GM23338 (cell line): ENCODE data around the gene ASB5. TPM values are rescaled to one million over a fixed set of nuclear protein-coding genes. Genes with fewer than 3 reads are reported as not detected.

ENCODE experiments used
- ATAC-seq: fragments of 200-7000 bp; cut with Tn5 transposase; 3 replicates; pipeline ENCODE4 v1.9.1; 2020
- DNase-seq: peaks from one replicate; pipeline ENCODE4 v3.0.0-alpha.2; 2015; ENCODE audit warnings: low spot score
- H2AFZ ChIP-seq: fragments of 200-600 bp; sonication (generic); 2 replicates; pipeline ENCODE4 v1.8.0; 2016; ENCODE audit warnings: antibody characterized with exemption, mild to moderate bottlenecking, moderate library complexity
- H3F3A ChIP-seq: fragments of 200-600 bp; sonication (generic); replicated peaks from 2 replicates; pipeline ENCODE4 v1.8.0; 2017; ENCODE audit warnings: antibody characterized with exemption, mixed run types, low read depth
- H3K27ac ChIP-seq: fragments of 200-600 bp; sonication (generic); 2 replicates; pipeline ENCODE4 v1.6.1; 2016; ENCODE audit warnings: low read depth
- H3K27me3 ChIP-seq: fragments of 200-600 bp; sonication (generic); 2 replicates; pipeline ENCODE4 v1.8.0; 2016; ENCODE audit warnings: mild to moderate bottlenecking, mixed run types, moderate library complexity; ENCODE audit not compliant: insufficient read depth
- H3K36me3 ChIP-seq: fragments of 200-600 bp; sonication (generic); 2 replicates; pipeline ENCODE4 v1.8.0; 2016; ENCODE audit warnings: mild to moderate bottlenecking; ENCODE audit not compliant: insufficient read depth
- H3K4me1 ChIP-seq: fragments of 200-600 bp; sonication (generic); 2 replicates; pipeline ENCODE4 v1.8.0; 2016; ENCODE audit warnings: mild to moderate bottlenecking, moderate library complexity; ENCODE audit not compliant: insufficient read depth
- H3K4me2 ChIP-seq: fragments of 200-600 bp; sonication (generic); 2 replicates; pipeline ENCODE4 v1.7.1; 2017; ENCODE audit warnings: mixed run types
- H3K4me3 ChIP-seq: fragments of 200-600 bp; sonication (generic); 2 replicates; pipeline ENCODE4 v1.6.1; 2016; ENCODE audit warnings: mixed run types
- H3K79me2 ChIP-seq: fragments of 200-600 bp; sonication (generic); replicated peaks from 2 replicates; pipeline ENCODE4 v1.8.0; 2017; ENCODE audit warnings: mild to moderate bottlenecking; ENCODE audit not compliant: insufficient read depth
- H3K9me2 ChIP-seq: fragments of 200-600 bp; sonication (generic); 2 replicates; pipeline ENCODE4 v1.8.0; 2017; ENCODE audit not compliant: insufficient read depth
- H4K20me1 ChIP-seq: fragments of 200-600 bp; sonication (generic); replicated peaks from 2 replicates; pipeline ENCODE4 v1.8.0; 2017; ENCODE audit warnings: mild to moderate bottlenecking; ENCODE audit not compliant: insufficient read depth
- H3K27ac Mint-ChIP-seq: 2 replicates; pipeline ENCODE4 v1.8.0; 2020; ENCODE audit warnings: inconsistent platforms, mild to moderate bottlenecking, moderate library complexity, mixed read lengths
- H3K27me3 Mint-ChIP-seq: 3 replicates; pipeline ENCODE4 v1.8.0; 2022; ENCODE audit warnings: low read depth, mild to moderate bottlenecking, moderate library complexity, mixed read lengths, inconsistent platforms; ENCODE audit not compliant: insufficient read depth, poor library complexity
- H3K36me3 Mint-ChIP-seq: 3 replicates; pipeline ENCODE4 v1.8.0; 2021; ENCODE audit warnings: low read depth, mild to moderate bottlenecking, inconsistent platforms, moderate library complexity, mixed read lengths
- H3K4me1 Mint-ChIP-seq: 3 replicates; pipeline ENCODE4 v1.8.0; 2020; ENCODE audit warnings: mild to moderate bottlenecking, inconsistent platforms, mixed read lengths
- H3K4me3 Mint-ChIP-seq: 3 replicates; pipeline ENCODE4 v1.8.0; 2021; ENCODE audit warnings: moderate library complexity, mild to moderate bottlenecking, inconsistent platforms, mixed read lengths
- H3K9me3 Mint-ChIP-seq: 3 replicates; pipeline ENCODE4 v1.8.0; 2020; ENCODE audit warnings: moderate library complexity, mild to moderate bottlenecking, inconsistent platforms, mixed read lengths
- CREB1 ChIP-seq: fragments of 250-450 bp; sonication (Bioruptor Pico); IDR thresholded peaks from 2 replicates; pipeline ENCODE4 v1.5.0; 2020; ENCODE audit warnings: low read depth, mild to moderate bottlenecking, moderate library complexity
- EZH2 ChIP-seq: fragments of 200-600 bp; sonication (generic); IDR thresholded peaks from one replicate; pipeline ENCODE4 v1.8.0; 2017; ENCODE audit warnings: antibody characterized with exemption, mild to moderate bottlenecking, low read depth; ENCODE audit not compliant: unreplicated experiment
- EZH2phosphoT487 ChIP-seq: fragments of 200-600 bp; sonication (generic); IDR thresholded peaks from one replicate; pipeline ENCODE4 v1.8.1; 2018; ENCODE audit warnings: antibody characterized with exemption; ENCODE audit not compliant: unreplicated experiment
- JUNB ChIP-seq: IDR thresholded peaks from one replicate; pipeline ENCODE4 v1.6.1; 2016; ENCODE audit warnings: antibody characterized with exemption; ENCODE audit not compliant: unreplicated experiment
- NANOG ChIP-seq: IDR thresholded peaks from 2 replicates; pipeline ENCODE4 v1.6.1; 2016; ENCODE audit warnings: antibody characterized with exemption, borderline replicate concordance
- POLR2AphosphoS5 ChIP-seq: IDR thresholded peaks from 2 replicates; pipeline ENCODE4 v1.6.1; 2016; ENCODE audit warnings: antibody characterized with exemption, low read depth
- STAT1 ChIP-seq: IDR thresholded peaks from one replicate; pipeline ENCODE4 v1.6.1; 2016; ENCODE audit warnings: antibody characterized with exemption; ENCODE audit not compliant: unreplicated experiment
- ZNF114 ChIP-seq: fragments of 250-450 bp; sonication (Bioruptor Pico); IDR thresholded peaks from 2 replicates; pipeline ENCODE4 v1.5.0; 2020; ENCODE audit warnings: mild to moderate bottlenecking, moderate library complexity
- ZNF331 ChIP-seq: fragments of 250-450 bp; sonication (Bioruptor Pico); IDR thresholded peaks from 2 replicates; pipeline ENCODE4 v1.5.0; 2020; ENCODE audit warnings: low read depth, mild to moderate bottlenecking, moderate library complexity
- polyA plus RNA-seq: library from polyadenylated mRNA; unstranded; fragments of >200 nt; fragmentation: Nextera tagmentation; extraction: Ambion mirVana; gene quantifications from 2 replicates; pipeline ENCODE4 v1.2.1, GENCODE V29; 2016
- total RNA-seq: library from RNA; depleted of rRNA; stranded (reverse); fragments of >200 nt; shearing (Covaris generic); gene quantifications from 2 replicates; pipeline ENCODE4 v1.2.3, GENCODE V29; 2014
- TF ChIP-seq, protein P1 (sequence below): IDR thresholded peaks from 2 replicates; pipeline ENCODE4 v1.6.1; 2016; ENCODE audit warnings: antibody characterized with exemption
- TF ChIP-seq, protein P2 (sequence below): fragments of 250-450 bp; sonication (Bioruptor Pico); IDR thresholded peaks from 2 replicates; pipeline ENCODE4 v1.5.0; 2020; ENCODE audit warnings: mild to moderate bottlenecking, moderate library complexity
- TF ChIP-seq, protein P3 (sequence below): IDR thresholded peaks from one replicate; pipeline ENCODE4 v1.6.1; 2018; ENCODE audit warnings: antibody characterized with exemption; ENCODE audit not compliant: unreplicated experiment
- TF ChIP-seq, protein P4 (sequence below), 2 experiments: fragments of 200-600 bp in 1 of 2; sonication (generic) in 1 of 2; conservative IDR thresholded peaks; 2 replicates each; pipeline versions ENCODE4 v1.5.1 to v1.6.1; 2016 to 2017; ENCODE audit warnings: antibody characterized with exemption in 2 of 2, low read depth in 2 of 2, mild to moderate bottlenecking in 2 of 2, moderate library complexity in 1 of 2

Gene ASB5
- total and polyA plus RNA-seq, 2 experiments from 2014 or later, result not detected

DNA sequence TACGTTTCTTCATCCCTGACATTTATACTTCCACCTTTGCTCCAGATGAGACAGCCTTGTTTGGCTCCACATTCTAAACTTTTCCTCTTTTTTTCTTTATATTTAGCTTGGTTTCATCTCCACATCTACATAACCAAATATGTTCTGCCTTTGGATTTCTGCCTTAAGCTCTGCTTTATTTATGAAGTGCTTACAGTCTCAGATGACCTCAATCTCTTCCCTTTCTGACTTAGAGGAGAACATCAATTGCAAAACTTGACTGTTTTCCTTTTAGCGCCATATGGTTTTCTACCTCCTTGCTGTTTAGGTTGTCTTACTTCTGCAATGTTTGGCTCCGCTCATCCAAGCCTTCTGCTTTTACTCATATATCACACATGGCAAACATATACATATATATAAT is 7.5 kb downstream of the ASB5 start:
- TF ChIP-seq NANOG, result no peak
- TF ChIP-seq CREB1 (CRISPR knock-in tag), result no peak
- TF ChIP-seq STAT1, result no peak
- TF ChIP-seq ZNF331, result no peak
- TF ChIP-seq, protein P1, sequence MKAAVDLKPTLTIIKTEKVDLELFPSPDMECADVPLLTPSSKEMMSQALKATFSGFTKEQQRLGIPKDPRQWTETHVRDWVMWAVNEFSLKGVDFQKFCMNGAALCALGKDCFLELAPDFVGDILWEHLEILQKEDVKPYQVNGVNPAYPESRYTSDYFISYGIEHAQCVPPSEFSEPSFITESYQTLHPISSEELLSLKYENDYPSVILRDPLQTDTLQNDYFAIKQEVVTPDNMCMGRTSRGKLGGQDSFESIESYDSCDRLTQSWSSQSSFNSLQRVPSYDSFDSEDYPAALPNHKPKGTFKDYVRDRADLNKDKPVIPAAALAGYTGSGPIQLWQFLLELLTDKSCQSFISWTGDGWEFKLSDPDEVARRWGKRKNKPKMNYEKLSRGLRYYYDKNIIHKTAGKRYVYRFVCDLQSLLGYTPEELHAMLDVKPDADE, result no peak
- no peak for TF ChIP-seq JUNB
- TF ChIP-seq, protein P2, sequence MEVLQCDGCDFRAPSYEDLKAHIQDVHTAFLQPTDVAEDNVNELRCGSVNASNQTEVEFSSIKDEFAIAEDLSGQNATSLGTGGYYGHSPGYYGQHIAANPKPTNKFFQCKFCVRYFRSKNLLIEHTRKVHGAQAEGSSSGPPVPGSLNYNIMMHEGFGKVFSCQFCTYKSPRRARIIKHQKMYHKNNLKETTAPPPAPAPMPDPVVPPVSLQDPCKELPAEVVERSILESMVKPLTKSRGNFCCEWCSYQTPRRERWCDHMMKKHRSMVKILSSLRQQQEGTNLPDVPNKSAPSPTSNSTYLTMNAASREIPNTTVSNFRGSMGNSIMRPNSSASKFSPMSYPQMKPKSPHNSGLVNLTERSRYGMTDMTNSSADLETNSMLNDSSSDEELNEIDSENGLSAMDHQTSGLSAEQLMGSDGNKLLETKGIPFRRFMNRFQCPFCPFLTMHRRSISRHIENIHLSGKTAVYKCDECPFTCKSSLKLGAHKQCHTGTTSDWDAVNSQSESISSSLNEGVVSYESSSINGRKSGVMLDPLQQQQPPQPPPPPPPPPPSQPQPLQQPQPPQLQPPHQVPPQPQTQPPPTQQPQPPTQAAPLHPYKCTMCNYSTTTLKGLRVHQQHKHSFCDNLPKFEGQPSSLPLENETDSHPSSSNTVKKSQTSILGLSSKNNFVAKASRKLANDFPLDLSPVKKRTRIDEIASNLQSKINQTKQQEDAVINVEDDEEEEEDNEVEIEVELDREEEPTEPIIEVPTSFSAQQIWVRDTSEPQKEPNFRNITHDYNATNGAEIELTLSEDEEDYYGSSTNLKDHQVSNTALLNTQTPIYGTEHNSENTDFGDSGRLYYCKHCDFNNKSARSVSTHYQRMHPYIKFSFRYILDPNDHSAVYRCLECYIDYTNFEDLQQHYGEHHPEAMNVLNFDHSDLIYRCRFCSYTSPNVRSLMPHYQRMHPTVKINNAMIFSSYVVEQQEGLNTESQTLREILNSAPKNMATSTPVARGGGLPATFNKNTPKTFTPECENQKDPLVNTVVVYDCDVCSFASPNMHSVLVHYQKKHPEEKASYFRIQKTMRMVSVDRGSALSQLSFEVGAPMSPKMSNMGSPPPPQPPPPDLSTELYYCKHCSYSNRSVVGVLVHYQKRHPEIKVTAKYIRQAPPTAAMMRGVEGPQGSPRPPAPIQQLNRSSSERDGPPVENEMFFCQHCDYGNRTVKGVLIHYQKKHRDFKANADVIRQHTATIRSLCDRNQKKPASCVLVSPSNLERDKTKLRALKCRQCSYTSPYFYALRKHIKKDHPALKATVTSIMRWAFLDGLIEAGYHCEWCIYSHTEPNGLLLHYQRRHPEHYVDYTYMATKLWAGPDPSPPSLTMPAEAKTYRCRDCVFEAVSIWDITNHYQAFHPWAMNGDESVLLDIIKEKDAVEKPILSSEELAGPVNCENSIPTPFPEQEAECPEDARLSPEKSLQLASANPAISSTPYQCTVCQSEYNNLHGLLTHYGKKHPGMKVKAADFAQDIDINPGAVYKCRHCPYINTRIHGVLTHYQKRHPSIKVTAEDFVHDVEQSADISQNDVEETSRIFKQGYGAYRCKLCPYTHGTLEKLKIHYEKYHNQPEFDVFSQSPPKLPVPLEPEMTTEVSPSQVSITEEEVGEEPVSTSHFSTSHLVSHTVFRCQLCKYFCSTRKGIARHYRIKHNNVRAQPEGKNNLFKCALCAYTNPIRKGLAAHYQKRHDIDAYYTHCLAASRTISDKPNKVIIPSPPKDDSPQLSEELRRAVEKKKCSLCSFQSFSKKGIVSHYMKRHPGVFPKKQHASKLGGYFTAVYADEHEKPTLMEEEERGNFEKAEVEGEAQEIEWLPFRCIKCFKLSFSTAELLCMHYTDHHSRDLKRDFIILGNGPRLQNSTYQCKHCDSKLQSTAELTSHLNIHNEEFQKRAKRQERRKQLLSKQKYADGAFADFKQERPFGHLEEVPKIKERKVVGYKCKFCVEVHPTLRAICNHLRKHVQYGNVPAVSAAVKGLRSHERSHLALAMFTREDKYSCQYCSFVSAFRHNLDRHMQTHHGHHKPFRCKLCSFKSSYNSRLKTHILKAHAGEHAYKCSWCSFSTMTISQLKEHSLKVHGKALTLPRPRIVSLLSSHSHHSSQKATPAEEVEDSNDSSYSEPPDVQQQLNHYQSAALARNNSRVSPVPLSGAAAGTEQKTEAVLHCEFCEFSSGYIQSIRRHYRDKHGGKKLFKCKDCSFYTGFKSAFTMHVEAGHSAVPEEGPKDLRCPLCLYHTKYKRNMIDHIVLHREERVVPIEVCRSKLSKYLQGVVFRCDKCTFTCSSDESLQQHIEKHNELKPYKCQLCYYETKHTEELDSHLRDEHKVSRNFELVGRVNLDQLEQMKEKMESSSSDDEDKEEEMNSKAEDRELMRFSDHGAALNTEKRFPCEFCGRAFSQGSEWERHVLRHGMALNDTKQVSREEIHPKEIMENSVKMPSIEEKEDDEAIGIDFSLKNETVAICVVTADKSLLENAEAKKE (CRISPR knock-in tag), result no peak
- TF ChIP-seq EZH2phosphoT487, result no peak
- TF ChIP-seq ZNF114 (CRISPR knock-in tag), result no peak
- TF ChIP-seq, protein P3, sequence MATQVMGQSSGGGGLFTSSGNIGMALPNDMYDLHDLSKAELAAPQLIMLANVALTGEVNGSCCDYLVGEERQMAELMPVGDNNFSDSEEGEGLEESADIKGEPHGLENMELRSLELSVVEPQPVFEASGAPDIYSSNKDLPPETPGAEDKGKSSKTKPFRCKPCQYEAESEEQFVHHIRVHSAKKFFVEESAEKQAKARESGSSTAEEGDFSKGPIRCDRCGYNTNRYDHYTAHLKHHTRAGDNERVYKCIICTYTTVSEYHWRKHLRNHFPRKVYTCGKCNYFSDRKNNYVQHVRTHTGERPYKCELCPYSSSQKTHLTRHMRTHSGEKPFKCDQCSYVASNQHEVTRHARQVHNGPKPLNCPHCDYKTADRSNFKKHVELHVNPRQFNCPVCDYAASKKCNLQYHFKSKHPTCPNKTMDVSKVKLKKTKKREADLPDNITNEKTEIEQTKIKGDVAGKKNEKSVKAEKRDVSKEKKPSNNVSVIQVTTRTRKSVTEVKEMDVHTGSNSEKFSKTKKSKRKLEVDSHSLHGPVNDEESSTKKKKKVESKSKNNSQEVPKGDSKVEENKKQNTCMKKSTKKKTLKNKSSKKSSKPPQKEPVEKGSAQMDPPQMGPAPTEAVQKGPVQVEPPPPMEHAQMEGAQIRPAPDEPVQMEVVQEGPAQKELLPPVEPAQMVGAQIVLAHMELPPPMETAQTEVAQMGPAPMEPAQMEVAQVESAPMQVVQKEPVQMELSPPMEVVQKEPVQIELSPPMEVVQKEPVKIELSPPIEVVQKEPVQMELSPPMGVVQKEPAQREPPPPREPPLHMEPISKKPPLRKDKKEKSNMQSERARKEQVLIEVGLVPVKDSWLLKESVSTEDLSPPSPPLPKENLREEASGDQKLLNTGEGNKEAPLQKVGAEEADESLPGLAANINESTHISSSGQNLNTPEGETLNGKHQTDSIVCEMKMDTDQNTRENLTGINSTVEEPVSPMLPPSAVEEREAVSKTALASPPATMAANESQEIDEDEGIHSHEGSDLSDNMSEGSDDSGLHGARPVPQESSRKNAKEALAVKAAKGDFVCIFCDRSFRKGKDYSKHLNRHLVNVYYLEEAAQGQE, result no peak
- no peak for TF ChIP-seq POLR2AphosphoS5
- TF ChIP-seq, protein P4, sequence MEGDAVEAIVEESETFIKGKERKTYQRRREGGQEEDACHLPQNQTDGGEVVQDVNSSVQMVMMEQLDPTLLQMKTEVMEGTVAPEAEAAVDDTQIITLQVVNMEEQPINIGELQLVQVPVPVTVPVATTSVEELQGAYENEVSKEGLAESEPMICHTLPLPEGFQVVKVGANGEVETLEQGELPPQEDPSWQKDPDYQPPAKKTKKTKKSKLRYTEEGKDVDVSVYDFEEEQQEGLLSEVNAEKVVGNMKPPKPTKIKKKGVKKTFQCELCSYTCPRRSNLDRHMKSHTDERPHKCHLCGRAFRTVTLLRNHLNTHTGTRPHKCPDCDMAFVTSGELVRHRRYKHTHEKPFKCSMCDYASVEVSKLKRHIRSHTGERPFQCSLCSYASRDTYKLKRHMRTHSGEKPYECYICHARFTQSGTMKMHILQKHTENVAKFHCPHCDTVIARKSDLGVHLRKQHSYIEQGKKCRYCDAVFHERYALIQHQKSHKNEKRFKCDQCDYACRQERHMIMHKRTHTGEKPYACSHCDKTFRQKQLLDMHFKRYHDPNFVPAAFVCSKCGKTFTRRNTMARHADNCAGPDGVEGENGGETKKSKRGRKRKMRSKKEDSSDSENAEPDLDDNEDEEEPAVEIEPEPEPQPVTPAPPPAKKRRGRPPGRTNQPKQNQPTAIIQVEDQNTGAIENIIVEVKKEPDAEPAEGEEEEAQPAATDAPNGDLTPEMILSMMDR (conservative IDR thresholded peaks at IDR 0.05; ENCODE audit: low read depth in 2 of 2), result no peak
- TF ChIP-seq EZH2, result no peak
- no peaks in the 10 kb centered on the region for H3F3A ChIP-seq
- Mint-ChIP-seq H3K4me3 (no peak overlapping the region), H3K36me3 (no peaks in the 10 kb centered on the region), H3K9me3 (no peaks in the 10 kb centered on the region), H3K4me1 (no peaks in the 10 kb centered on the region; the same call in 2 of the 3 replicates), H3K27ac (no peak overlapping the region), H3K27me3 (peaks cover 3% of the 10 kb centered on the region)
- no peak for ATAC-seq
- H3K27me3 ChIP-seq, result no peaks in the 10 kb centered on the region
- DNase-seq, result no peak
- H3K4me2 ChIP-seq, result no peak overlapping the region
- no peaks in the 10 kb centered on the region for H3K79me2 ChIP-seq
- no peaks in the 10 kb centered on the region for H4K20me1 ChIP-seq
- no peak overlapping the region for H3K27ac ChIP-seq
- no peaks in the 10 kb centered on the region for H3K4me1 ChIP-seq
- no peak overlapping the region; the same call in 1 of the 2 replicates for H2AFZ ChIP-seq
- H3K9me2 ChIP-seq, result no peaks in the 10 kb centered on the region
- H3K4me3 ChIP-seq, result no peak overlapping the region
- no peaks in the 10 kb centered on the region for H3K36me3 ChIP-seq
